HL-60 (cell line): ENCODE measurements around the gene MMP24.

Source experiments
- CTCF ChIP-seq: IDR thresholded peaks from one replicate; pipeline ENCODE4 v1.5.1; 2011; ENCODE audit warnings: low read length, control low read depth, inconsistent platforms; ENCODE audit not compliant: insufficient read depth
- GABPA ChIP-seq: IDR thresholded peaks from 2 replicates; pipeline ENCODE4 v1.6.1; 2012; ENCODE audit warnings: low read depth
- POLR2AphosphoS5 ChIP-seq: IDR thresholded peaks from 2 replicates; pipeline ENCODE4 v1.6.1; 2012; ENCODE audit warnings: low read depth
- REST ChIP-seq: IDR thresholded peaks from 2 replicates; pipeline ENCODE4 v1.6.1; 2012; ENCODE audit warnings: low read depth; ENCODE audit not compliant: insufficient replicate concordance

GRCh38 chr20:35302421-35303335 lies 76.2 kb downstream of the MMP24 start:
- TF ChIP-seq CTCF: no peak
- no peak for TF ChIP-seq POLR2AphosphoS5
- no peak for TF ChIP-seq REST
- TF ChIP-seq GABPA: no peak
